Pancreas (tissue), 10 donors: ENCODE measurements around the gene RIPK1. TPM values are rescaled to one million over a fixed set of nuclear protein-coding genes. Genes with fewer than 3 reads are reported as not detected.
"Not testable (repeated sequence)": the region's sequence is repeated elsewhere in the genome, so short reads cannot be mapped to it uniquely, and the experiment has no call there.

ENCODE experiments used
- ATAC-seq, 4 donors: fragments of 200-7000 bp; cut with Tn5 transposase; one replicate each; pipeline versions ENCODE4 v1.8.0 to v1.9.1; 2020; ENCODE audit warnings: mild to moderate bottlenecking in 4 of 4, moderate library complexity in 4 of 4
- DNase-seq, 6 donors: peaks; one replicate each; pipeline ENCODE4 v3.0.0-alpha.2; 2020
- FAIRE-seq: peaks from 2 replicates; lab custom pipeline; 2012; peaks lifted over from hg19 to GRCh38; lab: Jason Lieb, UNC
- H3K27ac ChIP-seq, 4 donors: fragments of 200-600 bp; sonication (generic); 1 replicate in 3 of 4; 2 replicates in 1 of 4; pipeline versions ENCODE4 v1.5.0 to v1.8.0; 2020
- H3K27me3 ChIP-seq, 4 donors: fragments of 200-600 bp; one replicate each; pipeline ENCODE4 v1.8.0; 2021
- H3K36me3 ChIP-seq, 3 donors: fragments of 200-600 bp; sonication (generic) in 1 of 3; one replicate each; pipeline versions ENCODE4 v1.5.0 to v1.8.0; 2020 to 2021
- H3K4me1 ChIP-seq, 3 donors: fragments of 200-600 bp; one replicate each; pipeline ENCODE4 v1.8.0; 2021
- H3K4me3 ChIP-seq, 4 donors: fragments of 200-600 bp; sonication (generic) in 2 of 4; one replicate each; pipeline versions ENCODE4 v1.5.0 to v1.8.0; 2020 to 2021
- H3K9me3 ChIP-seq, 4 donors: fragments of 200-600 bp; one replicate each; pipeline ENCODE4 v1.8.0; 2021
- CTCF ChIP-seq, 4 donors: fragments of 200-600 bp; sonication (generic) in 3 of 4; IDR thresholded peaks; one replicate each; pipeline versions ENCODE4 v1.5.0 to v1.8.0; 2021; ENCODE audit warnings: antibody characterized with exemption in 4 of 4
- WGBS, 2 donors: extraction: QIAGEN DNeasy Blood & Tissue Kit; methylation state at CpG; one replicate each; pipeline ENCODE4 v1.1.7; 2013; 5-methylcytosine and 5-hydroxymethylcytosine counted together
- intact Hi-C, 3 donors: fragments of 100-400 bp; cut with DNase I; formaldehyde crosslinking; loops; one replicate each; pipeline versions ENCODE4 v1.11.1 to v1.14.2; 2022
- polyA plus RNA-seq, 2 donors: library from polyadenylated mRNA; stranded (reverse); fragments of 200-250 nt; gene quantifications; one replicate each; pipeline ENCODE4 v1.2.3, GENCODE V29; 2013
- total RNA-seq, 6 donors: library from RNA; stranded (reverse); fragmentation: NEBNext Ultra II Directional in 4 of 6; extraction: Animal tissue kit (Norgen Biotek cat#: 25700) in 4 of 6; gene quantifications; one replicate each; pipeline versions ENCODE4 v1.2.1 to v1.2.4, GENCODE V29; 2021 to 2023
- donor health status: healthy with polysubstance abuse.
- donor health status: DM: no; HTN: no; CAD: no; lungs with moderate emphysema.
- donor health status: DM: no; HTN: no; CAD: no.
- donor health status: control.
- donor health status: control.
- donor health status: Bipolar disorder and iron deficiency.
- donor health status: DM: yes; HTN: yes; CAD: no.
- donor health status: DM: no; HTN: no; CAD: no.
- donor health status: DM: no; HTN: no; CAD: no.
- donor health status: DM: yes; HTN: yes; CAD: no.

The RIPK1 gene
- total and polyA plus RNA-seq, 8 donors = 9.0 to 20.5 (median 9.9) TPM

DNA sequence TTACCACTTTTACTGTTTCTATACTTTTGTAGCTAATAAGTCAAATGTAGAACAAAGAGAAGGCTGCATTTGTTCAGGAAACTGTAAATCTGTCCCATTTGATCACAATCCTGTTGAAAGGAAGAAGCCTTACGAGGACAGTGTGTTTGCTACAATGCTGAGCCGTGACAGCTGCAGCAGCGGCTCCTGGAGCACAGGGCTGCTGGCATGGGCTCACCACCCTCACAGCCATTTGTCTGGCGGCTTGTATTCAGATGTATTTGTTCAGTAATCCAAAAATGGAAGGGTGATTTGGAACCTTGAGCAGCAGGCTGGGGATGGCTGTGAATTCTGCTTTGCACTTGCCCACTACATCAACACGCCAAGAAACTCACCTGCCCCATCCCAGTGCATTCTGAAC is 83.4 kb downstream of the RIPK1 start:
- FAIRE-seq (no peak), ATAC-seq (peak in 3 of 4 donors; percentile 16 to 35 (median 29)), DNase-seq (peak in 1 of 6 donors; percentile 38)
- no peaks in the 10 kb centered on the region for H3K9me3 ChIP-seq
- TF ChIP-seq CTCF (IDR thresholded peaks at IDR 0.05) = no peak
- H3K4me1 ChIP-seq = peaks cover 0 to 15% (median 0%) of the 10 kb centered on the region in 3 donors
- no peak overlapping the region for H3K4me3 ChIP-seq
- H3K27me3 ChIP-seq = no peaks in the 10 kb centered on the region
- 36 to 45% methylated on average over 5 of the region's 5 CpGs for WGBS, 2 donors
- peaks cover 0 to 14% (median 3%) of the 10 kb centered on the region in 3 donors for H3K36me3 ChIP-seq
- intact Hi-C loops = no loop called here
- H3K27ac ChIP-seq = peak overlapping the region in 2 of 4 donors; percentile 3 to 37

DNA sequence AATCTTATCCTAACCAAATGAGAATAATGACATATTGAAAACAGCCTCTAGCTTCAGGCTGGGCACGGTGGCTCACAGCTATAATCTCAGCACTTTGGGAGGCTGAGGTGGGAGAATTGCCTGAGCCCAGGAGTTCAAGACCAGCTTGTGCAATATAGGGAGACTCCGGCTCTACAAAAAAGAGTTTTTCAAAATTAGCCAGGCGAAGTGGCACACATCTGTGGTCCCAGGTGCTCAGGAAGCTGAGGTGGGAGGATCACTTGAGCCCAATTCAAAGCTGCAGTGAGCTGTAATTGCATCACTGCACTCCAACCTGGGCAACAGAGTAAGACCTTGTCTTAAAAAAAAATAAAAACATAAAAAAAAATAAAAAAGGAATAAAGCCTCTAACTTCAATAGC is 84.4 kb downstream of the RIPK1 start:
- H3K27me3 ChIP-seq = no peaks in the 10 kb centered on the region
- ATAC-seq = no peak
- 80 to 83% methylated on average over 3 of the region's 3 CpGs for WGBS, 2 donors

DNA sequence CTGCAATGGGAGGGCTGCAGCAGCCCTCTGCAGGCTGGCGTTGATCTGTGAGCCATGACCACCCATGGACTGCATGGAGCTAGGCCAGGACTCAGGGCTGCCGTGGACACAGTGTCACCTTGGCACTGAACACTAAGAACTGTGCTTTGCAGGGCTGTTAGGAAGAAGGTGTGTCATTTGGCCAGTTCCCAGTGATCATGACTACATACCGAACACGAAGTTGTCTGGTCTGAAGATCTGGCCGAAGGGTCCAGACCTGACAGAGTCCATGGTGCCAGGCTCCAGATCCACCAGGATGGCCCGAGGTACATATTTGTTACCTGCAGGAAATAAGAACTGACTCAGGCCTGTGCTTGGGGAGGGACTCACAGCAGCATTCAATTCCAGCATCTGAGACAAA is 87.1 kb downstream of the RIPK1 start:
- WGBS, 2 donors = 23 to 32% methylated on average over 6 of the region's 6 CpGs
- FAIRE-seq, H3K27ac ChIP-seq, intact Hi-C loops, H3K9me3 ChIP-seq, H3K27me3 ChIP-seq, ATAC-seq: not testable (repeated sequence)
- Histone ChIP-seq H3K4me3 (peak overlapping the region in 1 of 4 donors; percentile 4), H3K4me1 (peaks cover 0 to 20% (median 6%) of the 10 kb centered on the region in 3 donors), H3K36me3 (peaks cover 0 to 14% (median 3%) of the 10 kb centered on the region in 3 donors)
- DNase-seq = peak in 1 of 6 donors; percentile 30

More for the DNA sequence above, 84.4 kb downstream of the RIPK1 start:
- FAIRE-seq (no peak), DNase-seq (no peak)
- Histone ChIP-seq H3K27ac (no peak overlapping the region), H3K4me3 (no peak overlapping the region), H3K9me3 (no peaks in the 10 kb centered on the region), H3K36me3 (peaks cover 0 to 14% (median 3%) of the 10 kb centered on the region in 3 donors), H3K4me1 (peaks cover 0 to 15% (median 0%) of the 10 kb centered on the region in 3 donors)
- TF ChIP-seq CTCF (IDR thresholded peaks at IDR 0.05) = no peak
- intact Hi-C loops = no loop called here

DNA sequence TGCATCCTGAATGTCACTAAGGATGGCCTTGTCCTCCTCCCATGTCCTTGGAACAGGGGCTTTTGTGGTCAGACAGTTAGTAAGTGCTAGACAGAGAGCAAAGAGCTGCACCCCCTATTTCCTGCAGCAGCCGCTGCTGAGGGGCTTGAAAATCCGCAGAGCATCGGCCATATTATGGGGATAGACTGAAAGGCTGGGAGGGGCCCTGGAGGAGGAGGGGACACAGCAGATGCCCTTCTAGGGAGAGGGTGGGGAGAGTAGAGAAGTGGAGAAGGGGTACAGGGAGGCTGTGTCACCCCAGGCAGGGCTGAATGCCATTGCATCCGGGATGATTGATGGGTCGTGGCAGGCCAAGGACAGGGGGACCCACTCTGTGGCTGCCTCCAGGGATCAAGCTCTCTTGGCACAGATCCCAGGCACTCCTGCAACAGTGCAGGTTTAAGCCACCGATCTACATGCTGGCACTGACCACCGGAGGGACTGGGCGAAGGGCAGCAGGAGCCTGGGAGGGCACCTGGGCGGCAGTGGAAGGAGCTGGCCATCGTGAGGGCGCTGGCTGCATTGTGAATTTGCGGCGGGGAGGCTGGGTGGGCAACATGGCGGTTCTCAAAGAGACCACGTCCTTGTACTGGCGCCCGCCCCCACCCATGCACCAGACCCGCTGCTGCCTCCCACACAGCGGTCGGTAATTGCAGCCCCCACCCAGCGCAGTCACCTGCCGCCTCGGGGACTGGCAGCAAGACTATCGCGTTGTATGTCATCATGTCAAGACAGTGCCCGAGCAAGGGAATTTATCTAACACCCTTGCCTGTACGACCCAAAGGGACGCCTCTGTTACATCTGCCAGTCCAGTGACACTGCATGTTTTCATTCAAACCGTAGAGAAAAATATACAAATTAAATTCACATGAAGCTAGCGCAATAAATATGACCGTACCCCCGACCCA is 88.2 kb downstream of the RIPK1 start:
- DNase-seq (peak in 4 of 6 donors; percentile 38 to 79 (median 53)), ATAC-seq (peak in 3 of 4 donors; percentile 2 to 14 (median 7))
- intact Hi-C loops, H3K9me3 ChIP-seq, H3K27me3 ChIP-seq, FAIRE-seq: not testable (repeated sequence)
- Histone ChIP-seq H3K4me3 (peak overlapping the region; percentile 90 to 100 (median 94)), H3K4me1 (peaks cover 0 to 20% (median 6%) of the 10 kb centered on the region in 3 donors), H3K36me3 (peaks cover 0 to 14% (median 3%) of the 10 kb centered on the region in 3 donors), H3K27ac (peak overlapping the region; percentile 91 to 98 (median 94))
- whole genome bisulfite sequencing, 2 donors = 7 to 8% methylated on average over 28 to 29 of the region's 32 CpGs

- 1% methylated on average over 60 to 95 of the region's 95 CpGs for WGBS, 2 donors
- Histone ChIP-seq H3K9me3 (no peaks in the 10 kb centered on the region), H3K27ac (peak within 1 kb of the TSS; percentile 91 to 98 (median 94)), H3K4me1 (peaks cover 0 to 18% (median 10%) of the 10 kb centered on the region in 3 donors), H3K4me3 (peak within 1 kb of the TSS; percentile 90 to 100 (median 94)), H3K27me3 (no peaks in the 10 kb centered on the region), H3K36me3 (peaks cover 0 to 14% (median 3%) of the 10 kb centered on the region in 3 donors)
- intact Hi-C loops = no loop called here
- DNase-seq (peak; percentile 75 to 96 (median 90)), FAIRE-seq (no peak), ATAC-seq (peak; percentile 68 to 82 (median 73))
- peak in 1 of 4 donors; percentile 25 for TF ChIP-seq CTCF (IDR thresholded peaks at IDR 0.05)
Observed at GRCh38 chr6:3157131-3157933, 89.0 kb downstream of the RIPK1 start, which contains the start of gene TUBB2A. TUBB2A (minus strand) TSS chr6:3157544; CDS start chr6:3157463, 81 bp downstream.
